Nephron (organoid): ENCODE measurements around the gene CYB561.
"Not testable (repeated sequence)": the region's sequence is repeated elsewhere in the genome, so short reads cannot be mapped to it uniquely, and the experiment has no call there.

Source experiments
- H3K27ac Mint-ChIP-seq, 3 experiments: 2 replicates each; pipeline ENCODE4 v1.8.0; 2020; ENCODE audit warnings: mixed read lengths in 3 of 3, mild to moderate bottlenecking in 2 of 3, moderate library complexity in 1 of 3
- H3K27me3 Mint-ChIP-seq: 2 replicates; pipeline ENCODE4 v1.8.0; 2021; ENCODE audit warnings: low read depth, mild to moderate bottlenecking, moderate library complexity, mixed read lengths
- H3K36me3 Mint-ChIP-seq: 2 replicates; pipeline ENCODE4 v1.8.0; 2020; ENCODE audit warnings: low read depth, mixed read lengths
- H3K4me1 Mint-ChIP-seq: 2 replicates; pipeline ENCODE4 v1.8.0; 2020; ENCODE audit warnings: mixed read lengths
- H3K4me3 Mint-ChIP-seq, 3 experiments: 2 replicates each; pipeline ENCODE4 v1.8.0; 2020; ENCODE audit warnings: mild to moderate bottlenecking in 3 of 3, mixed read lengths in 3 of 3, moderate library complexity in 2 of 3
- H3K9me3 Mint-ChIP-seq: 2 replicates; pipeline ENCODE4 v1.8.0; 2020; ENCODE audit warnings: mixed read lengths
- TF ChIP-seq, protein P1 (sequence below), 3 experiments: fragments of 200-600 bp; sonication (generic); IDR thresholded peaks; one replicate each; pipeline ENCODE4 v1.5.0; 2021; ENCODE audit warnings: antibody characterized with exemption in 3 of 3; ENCODE audit not compliant: unreplicated experiment in 3 of 3

The CYB561 gene

GRCh38 chr17:63455417-63455816 lies 9.3 kb upstream of the CYB561 start:
- Mint-ChIP-seq H3K4me3 (no peak overlapping the region), H3K4me1 (peaks cover 6% of the 10 kb centered on the region), H3K9me3 (peaks cover 3% of the 10 kb centered on the region), H3K27me3 (peaks cover 10% of the 10 kb centered on the region), H3K36me3 (peaks cover 3% of the 10 kb centered on the region), H3K27ac (no peak overlapping the region)
- TF ChIP-seq, protein P1, sequence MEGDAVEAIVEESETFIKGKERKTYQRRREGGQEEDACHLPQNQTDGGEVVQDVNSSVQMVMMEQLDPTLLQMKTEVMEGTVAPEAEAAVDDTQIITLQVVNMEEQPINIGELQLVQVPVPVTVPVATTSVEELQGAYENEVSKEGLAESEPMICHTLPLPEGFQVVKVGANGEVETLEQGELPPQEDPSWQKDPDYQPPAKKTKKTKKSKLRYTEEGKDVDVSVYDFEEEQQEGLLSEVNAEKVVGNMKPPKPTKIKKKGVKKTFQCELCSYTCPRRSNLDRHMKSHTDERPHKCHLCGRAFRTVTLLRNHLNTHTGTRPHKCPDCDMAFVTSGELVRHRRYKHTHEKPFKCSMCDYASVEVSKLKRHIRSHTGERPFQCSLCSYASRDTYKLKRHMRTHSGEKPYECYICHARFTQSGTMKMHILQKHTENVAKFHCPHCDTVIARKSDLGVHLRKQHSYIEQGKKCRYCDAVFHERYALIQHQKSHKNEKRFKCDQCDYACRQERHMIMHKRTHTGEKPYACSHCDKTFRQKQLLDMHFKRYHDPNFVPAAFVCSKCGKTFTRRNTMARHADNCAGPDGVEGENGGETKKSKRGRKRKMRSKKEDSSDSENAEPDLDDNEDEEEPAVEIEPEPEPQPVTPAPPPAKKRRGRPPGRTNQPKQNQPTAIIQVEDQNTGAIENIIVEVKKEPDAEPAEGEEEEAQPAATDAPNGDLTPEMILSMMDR (IDR thresholded peaks at IDR 0.05; ENCODE audit: unreplicated experiment in 3 of 3), result no peak

DNA sequence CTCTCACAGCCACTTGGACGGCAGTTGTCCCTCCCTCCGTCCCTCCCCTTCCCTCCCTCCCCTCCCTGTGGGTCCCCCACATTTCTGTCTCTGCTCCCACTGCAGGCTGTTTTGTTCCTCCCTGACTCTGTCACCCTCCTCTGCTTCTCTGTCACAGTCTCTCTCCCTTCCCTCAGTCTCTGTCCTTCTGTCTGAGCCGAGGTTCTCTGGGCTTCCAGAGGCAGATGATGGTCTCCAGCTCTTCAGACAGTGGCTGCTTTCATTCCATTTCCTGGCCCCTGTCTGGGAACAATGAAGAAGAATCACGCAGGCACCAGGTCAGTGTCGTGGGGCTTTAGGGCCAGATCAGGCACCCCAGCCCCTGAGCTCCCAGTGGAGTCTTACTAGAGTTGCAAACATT lies 8.8 kb upstream of the CYB561 start:
- TF ChIP-seq, protein P1 (IDR thresholded peaks at IDR 0.05; ENCODE audit: unreplicated experiment in 3 of 3), result no peak
- Mint-ChIP-seq H3K9me3 (peaks cover 3% of the 10 kb centered on the region), H3K4me1 (peaks cover 11% of the 10 kb centered on the region), H3K36me3 (peaks cover 3% of the 10 kb centered on the region), H3K27me3 (peaks cover 13% of the 10 kb centered on the region), H3K27ac (peak overlapping the region in 1 of 3 experiments; percentile 23), H3K4me3 (no peak overlapping the region)

DNA sequence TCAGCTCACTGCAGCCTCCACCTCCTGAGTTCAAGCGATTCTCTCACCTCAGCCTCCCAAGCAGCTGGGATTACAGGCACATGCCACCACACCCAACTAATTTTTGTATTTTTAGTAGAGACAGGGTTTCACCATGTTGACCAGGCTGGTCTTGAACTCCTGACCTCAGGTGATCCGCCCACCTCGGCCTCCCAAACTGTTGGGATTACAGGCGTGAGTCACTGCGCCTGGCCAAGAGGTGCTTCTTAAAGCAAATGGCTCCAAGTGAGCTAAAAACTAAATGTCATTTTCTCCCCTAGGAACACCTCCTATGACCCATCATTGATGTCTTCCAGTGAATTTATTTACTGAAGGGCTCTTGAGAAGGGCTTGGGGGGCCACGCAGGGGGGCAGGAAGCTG lies 8.3 kb upstream of the CYB561 start:
- Mint-ChIP-seq H3K27me3 (peaks cover 13% of the 10 kb centered on the region), H3K4me1 (peaks cover 15% of the 10 kb centered on the region)
- not testable (repeated sequence) for H3K4me3 Mint-ChIP-seq, H3K36me3 Mint-ChIP-seq, H3K9me3 Mint-ChIP-seq, H3K27ac Mint-ChIP-seq

DNA sequence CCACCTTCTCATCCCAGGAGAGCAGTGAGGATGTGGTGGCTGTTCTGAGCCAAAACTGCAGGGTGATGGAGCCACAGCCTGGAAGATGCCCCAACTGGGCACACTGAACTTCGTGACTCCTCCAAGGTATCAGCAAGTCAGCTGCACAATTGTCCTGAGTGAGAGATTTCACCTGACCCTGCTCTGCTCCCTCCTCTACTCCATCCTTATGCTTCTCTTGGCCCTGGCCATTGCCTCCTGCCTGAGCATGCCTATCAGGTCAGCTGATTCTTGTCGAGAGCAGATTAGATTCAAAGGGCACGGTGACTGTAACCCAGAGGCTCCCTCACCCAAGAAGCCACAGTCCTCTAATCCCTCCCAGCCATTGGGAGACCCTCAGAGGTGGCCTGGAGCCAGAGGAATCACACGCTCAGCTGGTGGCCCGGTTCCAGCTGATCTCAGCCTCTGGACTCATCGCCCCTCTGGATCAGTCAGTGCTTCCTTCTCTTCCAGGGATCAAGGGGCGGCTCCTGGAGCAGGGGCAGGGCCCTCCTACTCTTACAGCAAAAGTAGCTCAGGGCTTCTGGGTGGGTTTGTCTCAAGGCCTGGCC lies 7.0 kb upstream of the CYB561 start:
- Mint-ChIP-seq H3K4me1 (peaks cover 19% of the 10 kb centered on the region), H3K9me3 (peaks cover 3% of the 10 kb centered on the region), H3K27me3 (peaks cover 17% of the 10 kb centered on the region), H3K4me3 (no peak overlapping the region), H3K36me3 (peaks cover 3% of the 10 kb centered on the region), H3K27ac (no peak overlapping the region)
- TF ChIP-seq, protein P1 (IDR thresholded peaks at IDR 0.05; ENCODE audit: unreplicated experiment in 3 of 3), result no peak

GRCh38 chr17:63452046-63452961 lies 6.2 kb upstream of the CYB561 start:
- Mint-ChIP-seq H3K9me3 (peaks cover 3% of the 10 kb centered on the region), H3K27me3 (peaks cover 17% of the 10 kb centered on the region), H3K4me3 (no peak overlapping the region), H3K36me3 (peaks cover 3% of the 10 kb centered on the region), H3K4me1 (peaks cover 24% of the 10 kb centered on the region), H3K27ac (no peak overlapping the region)
- TF ChIP-seq, protein P1 (IDR thresholded peaks at IDR 0.05; ENCODE audit: unreplicated experiment in 3 of 3), result no peak

DNA sequence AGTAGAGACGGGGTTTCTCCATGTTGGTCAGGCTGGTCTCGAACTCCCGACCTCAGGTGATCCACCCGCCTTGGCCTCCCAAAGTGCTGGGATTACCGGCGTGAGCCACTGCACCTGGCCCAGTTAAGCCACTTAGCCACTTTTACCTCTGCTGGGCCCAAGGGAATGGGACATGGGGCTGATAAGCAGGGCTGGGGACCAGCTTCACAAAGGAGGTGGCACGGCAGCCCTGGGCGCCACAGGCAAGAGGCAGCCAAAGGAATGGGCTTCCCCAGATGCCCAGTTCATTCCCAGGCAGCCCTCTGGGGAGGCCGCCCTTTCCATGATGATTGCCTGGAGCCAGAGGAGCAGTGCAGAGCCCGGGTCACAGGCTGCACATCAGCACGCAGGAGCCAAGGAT lies 5.0 kb upstream of the CYB561 start:
- TF ChIP-seq, protein P1 (IDR thresholded peaks at IDR 0.05; ENCODE audit: unreplicated experiment in 3 of 3), result no peak
- H3K4me1 Mint-ChIP-seq, result peaks cover 26% of the 10 kb centered on the region
- H3K27me3 Mint-ChIP-seq, result peaks cover 17% of the 10 kb centered on the region
- no peak overlapping the region for H3K4me3 Mint-ChIP-seq
- no peak overlapping the region for H3K27ac Mint-ChIP-seq
- peaks cover 3% of the 10 kb centered on the region for H3K36me3 Mint-ChIP-seq
- peaks cover 3% of the 10 kb centered on the region for H3K9me3 Mint-ChIP-seq
